Measurements from ENCODE around the gene YBX1. TPM values are rescaled to one million over a fixed set of nuclear protein-coding genes. Genes with fewer than 3 reads are reported as not detected.
A peak's percentile ranks its signal among the peaks of the same experiment; 100 is the strongest.

The YBX1 gene
- total RNA-seq, 1 experiment from 2014 or later: 1,098 TPM

DNA sequence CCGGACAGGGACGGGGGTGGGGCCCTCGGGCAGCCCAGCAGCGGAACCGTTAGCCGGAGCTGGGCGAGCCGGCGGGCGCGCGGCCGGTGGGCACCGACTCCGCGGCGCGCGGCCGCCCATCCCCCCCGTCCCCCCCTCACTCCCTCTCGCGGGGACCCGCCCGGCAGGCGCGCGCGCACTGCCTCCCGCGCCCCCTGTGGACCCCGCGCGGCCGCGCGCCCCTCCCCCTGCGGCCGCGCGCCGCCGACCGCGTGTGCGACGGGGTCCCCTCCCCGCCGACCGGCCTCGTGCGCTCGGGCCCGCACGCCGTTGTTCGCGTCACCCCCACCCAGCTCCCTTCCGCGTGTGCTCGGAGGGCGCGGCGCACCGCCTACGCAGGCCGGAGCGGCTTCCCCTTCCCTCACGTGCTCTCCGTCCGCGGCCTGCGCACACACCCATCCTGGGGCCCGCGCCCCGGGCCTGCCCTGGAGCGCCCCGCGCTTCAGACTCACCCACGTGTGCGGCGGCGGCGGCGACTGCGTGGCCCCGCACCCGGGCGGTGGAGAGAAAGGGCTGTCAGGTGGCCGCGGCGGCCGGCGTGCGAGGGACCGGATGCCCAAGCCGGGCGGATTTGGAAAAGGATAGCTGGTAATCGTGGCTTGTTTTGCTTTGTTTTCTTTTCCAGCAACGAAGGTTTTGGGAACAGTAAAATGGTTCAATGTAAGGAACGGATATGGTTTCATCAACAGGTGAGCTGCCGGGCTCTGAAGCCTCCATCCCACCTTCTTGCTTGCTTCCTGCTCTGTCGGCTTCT is 717 bp downstream of the YBX1 start (continued):
- TF ChIP-seq, protein P1, sequence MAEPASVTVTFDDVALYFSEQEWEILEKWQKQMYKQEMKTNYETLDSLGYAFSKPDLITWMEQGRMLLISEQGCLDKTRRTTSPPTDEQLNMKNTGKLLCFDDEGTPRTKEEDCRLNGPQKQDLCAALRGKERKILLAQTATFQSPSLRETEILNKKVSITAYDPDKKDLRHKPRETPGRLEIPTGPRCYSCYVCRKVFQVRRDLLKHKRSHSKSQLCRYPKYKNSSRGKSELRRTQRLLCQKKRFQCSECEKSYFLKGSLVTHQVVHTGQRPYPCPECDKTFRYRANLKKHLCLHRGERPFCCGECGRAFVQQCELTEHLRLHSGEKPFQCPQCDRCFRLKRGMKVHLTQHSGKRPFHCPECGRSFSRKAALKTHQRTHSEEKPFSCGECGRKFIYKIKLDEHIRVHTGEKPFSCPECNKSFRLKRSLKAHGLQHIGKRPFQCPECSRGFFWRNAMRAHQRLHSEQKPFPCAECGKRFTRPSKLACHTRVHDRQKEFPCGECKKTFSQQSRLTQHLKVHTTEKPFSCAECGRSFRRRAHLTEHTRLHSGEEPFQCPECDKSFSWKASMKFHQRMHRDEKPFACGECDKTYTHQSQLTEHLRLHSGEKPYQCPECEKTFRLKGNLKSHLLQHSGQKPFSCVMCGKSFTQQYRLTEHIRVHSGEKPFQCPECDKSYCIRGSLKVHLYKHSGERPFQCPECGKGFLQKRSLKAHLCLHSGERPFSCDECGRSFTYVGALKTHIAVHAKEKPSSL (CRISPR knock-in tag; conservative IDR thresholded peaks at IDR 0.05): no peak
- no peak for TF ChIP-seq FOXJ3 (CRISPR knock-in tag; IDR thresholded peaks at IDR 0.05; ENCODE audit: borderline replicate concordance)
- TF ChIP-seq SMAD4 (CRISPR knock-in tag; IDR thresholded peaks at IDR 0.05): no peak
- TF ChIP-seq, protein P2, sequence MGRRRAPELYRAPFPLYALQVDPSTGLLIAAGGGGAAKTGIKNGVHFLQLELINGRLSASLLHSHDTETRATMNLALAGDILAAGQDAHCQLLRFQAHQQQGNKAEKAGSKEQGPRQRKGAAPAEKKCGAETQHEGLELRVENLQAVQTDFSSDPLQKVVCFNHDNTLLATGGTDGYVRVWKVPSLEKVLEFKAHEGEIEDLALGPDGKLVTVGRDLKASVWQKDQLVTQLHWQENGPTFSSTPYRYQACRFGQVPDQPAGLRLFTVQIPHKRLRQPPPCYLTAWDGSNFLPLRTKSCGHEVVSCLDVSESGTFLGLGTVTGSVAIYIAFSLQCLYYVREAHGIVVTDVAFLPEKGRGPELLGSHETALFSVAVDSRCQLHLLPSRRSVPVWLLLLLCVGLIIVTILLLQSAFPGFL (CRISPR knock-in tag; IDR thresholded peaks at IDR 0.05; ENCODE audit: borderline replicate concordance): no peak
- no peak for TF ChIP-seq ELF4 (CRISPR knock-in tag; IDR thresholded peaks at IDR 0.05; ENCODE audit: low read depth)
- no peak for TF ChIP-seq ATF1 (CRISPR knock-in tag; IDR thresholded peaks at IDR 0.05)
- TF ChIP-seq ZNF396 (CRISPR knock-in tag; IDR thresholded peaks at IDR 0.05; ENCODE audit: borderline replicate concordance): no peak
- TF ChIP-seq ZNF317 (CRISPR knock-in tag; IDR thresholded peaks at IDR 0.05; ENCODE audit: borderline replicate concordance, low read depth): peak; percentile 48; the same call in 1 of the 2 replicates
- TF ChIP-seq, protein P3, sequence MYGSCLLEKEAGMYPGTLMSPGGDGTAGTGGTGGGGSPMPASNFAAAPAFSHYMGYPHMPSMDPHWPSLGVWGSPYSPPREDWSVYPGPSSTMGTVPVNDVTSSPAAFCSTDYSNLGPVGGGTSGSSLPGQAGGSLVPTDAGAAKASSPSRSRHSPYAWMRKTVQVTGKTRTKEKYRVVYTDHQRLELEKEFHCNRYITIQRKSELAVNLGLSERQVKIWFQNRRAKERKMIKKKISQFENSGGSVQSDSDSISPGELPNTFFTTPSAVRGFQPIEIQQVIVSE (CRISPR knock-in tag; IDR thresholded peaks at IDR 0.05; ENCODE audit: borderline replicate concordance): no peak
- TF ChIP-seq, protein P4, sequence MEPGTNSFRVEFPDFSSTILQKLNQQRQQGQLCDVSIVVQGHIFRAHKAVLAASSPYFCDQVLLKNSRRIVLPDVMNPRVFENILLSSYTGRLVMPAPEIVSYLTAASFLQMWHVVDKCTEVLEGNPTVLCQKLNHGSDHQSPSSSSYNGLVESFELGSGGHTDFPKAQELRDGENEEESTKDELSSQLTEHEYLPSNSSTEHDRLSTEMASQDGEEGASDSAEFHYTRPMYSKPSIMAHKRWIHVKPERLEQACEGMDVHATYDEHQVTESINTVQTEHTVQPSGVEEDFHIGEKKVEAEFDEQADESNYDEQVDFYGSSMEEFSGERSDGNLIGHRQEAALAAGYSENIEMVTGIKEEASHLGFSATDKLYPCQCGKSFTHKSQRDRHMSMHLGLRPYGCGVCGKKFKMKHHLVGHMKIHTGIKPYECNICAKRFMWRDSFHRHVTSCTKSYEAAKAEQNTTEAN (CRISPR knock-in tag; IDR thresholded peaks at IDR 0.05): no peak
- no peak; the same call in 1 of the 2 replicates for TF ChIP-seq ZNF219 (CRISPR knock-in tag; IDR thresholded peaks at IDR 0.05; ENCODE audit: borderline replicate concordance)
- TF ChIP-seq NFE2L1 (CRISPR knock-in tag; IDR thresholded peaks at IDR 0.05): no peak
- peak; percentile 24; the same call in 1 of the 2 replicates for TF ChIP-seq RELA (CRISPR knock-in tag; IDR thresholded peaks at IDR 0.05; ENCODE audit: borderline replicate concordance)
- 0 out of 2 replicates have a peak, but pooled peaks have one; percentile 43 for TF ChIP-seq E2F4 (CRISPR knock-in tag; IDR thresholded peaks at IDR 0.05; ENCODE audit: borderline replicate concordance, low read depth)
- TF ChIP-seq ZNF121 (CRISPR knock-in tag; IDR thresholded peaks at IDR 0.05): no peak
- TF ChIP-seq ATF3 (CRISPR knock-in tag; conservative IDR thresholded peaks at IDR 0.05): no peak
- no peak for TF ChIP-seq RORB (CRISPR knock-in tag; IDR thresholded peaks at IDR 0.05)
- TF ChIP-seq TP53 (CRISPR knock-in tag; IDR thresholded peaks at IDR 0.05): no peak
- TF ChIP-seq TCF7 (CRISPR knock-in tag; IDR thresholded peaks at IDR 0.05; ENCODE audit: low read depth): no peak
- TF ChIP-seq CREM (CRISPR knock-in tag; IDR thresholded peaks at IDR 0.05): no peak
- TF ChIP-seq, protein P5, sequence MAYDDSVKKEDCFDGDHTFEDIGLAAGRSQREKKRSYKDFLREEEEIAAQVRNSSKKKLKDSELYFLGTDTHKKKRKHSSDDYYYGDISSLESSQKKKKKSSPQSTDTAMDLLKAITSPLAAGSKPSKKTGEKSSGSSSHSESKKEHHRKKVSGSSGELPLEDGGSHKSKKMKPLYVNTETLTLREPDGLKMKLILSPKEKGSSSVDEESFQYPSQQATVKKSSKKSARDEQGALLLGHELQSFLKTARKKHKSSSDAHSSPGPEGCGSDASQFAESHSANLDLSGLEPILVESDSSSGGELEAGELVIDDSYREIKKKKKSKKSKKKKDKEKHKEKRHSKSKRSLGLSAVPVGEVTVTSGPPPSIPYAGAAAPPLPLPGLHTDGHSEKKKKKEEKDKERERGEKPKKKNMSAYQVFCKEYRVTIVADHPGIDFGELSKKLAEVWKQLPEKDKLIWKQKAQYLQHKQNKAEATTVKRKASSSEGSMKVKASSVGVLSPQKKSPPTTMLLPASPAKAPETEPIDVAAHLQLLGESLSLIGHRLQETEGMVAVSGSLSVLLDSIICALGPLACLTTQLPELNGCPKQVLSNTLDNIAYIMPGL (CRISPR knock-in tag; IDR thresholded peaks at IDR 0.05): peak; percentile 69; the same call in 1 of the 2 replicates
- no peak for TF ChIP-seq MXD4 (CRISPR knock-in tag; IDR thresholded peaks at IDR 0.05; ENCODE audit: borderline replicate concordance)
- TF ChIP-seq PRDM15 (CRISPR knock-in tag; IDR thresholded peaks at IDR 0.05): no peak
- TF ChIP-seq TEAD1 (CRISPR knock-in tag; IDR thresholded peaks at IDR 0.05): no peak
- no peak for TF ChIP-seq JAZF1 (CRISPR knock-in tag; IDR thresholded peaks at IDR 0.05)
- TF ChIP-seq NR1H2 (CRISPR knock-in tag; IDR thresholded peaks at IDR 0.05): no peak
